Measurements from ENCODE around the gene ZSWIM5. TPM values are rescaled to one million over a fixed set of nuclear protein-coding genes. Genes with fewer than 3 reads are reported as not detected.

Gene ZSWIM5
- total and polyA plus RNA-seq, 9 of the 15 experiments (the other 6 are each of a cell fraction or from before 2014, with no cell fraction given): under 0.01 to 0.07 (median 0.03) TPM; not detected in 3

GRCh38 chr1:45037456-45037855, 168.9 kb downstream of the ZSWIM5 start:
- ChIA-PET CTCF (ENCODE audit: low intra/inter-chr PET ratio) (no interaction called here), POLR2A (interaction anchor here (0.9 kb wide), 1 partner anchor 262 kb away, joined by 3 read pairs; the partner anchor contains the start of gene RPS8)
- intact Hi-C loops (cut with micrococcal nuclease) (no loop called here), in situ Hi-C loops (cut with MboI) (no loop called here)
- Histone ChIP-seq H3K4me2 (ENCODE audit: insufficient read depth, low read length) (no peak overlapping the region), H3K9me1 (ENCODE audit: control insufficient read depth, insufficient read depth, low read length) (no peaks in the 10 kb centered on the region), H3K4me3 (no peak overlapping the region), H4K20me1 (replicated peaks; ENCODE audit: control insufficient read depth, insufficient read depth, low read length) (0 out of 2 replicates have a peak, but pooled peaks cover 4% of the 10 kb centered on the region), H3K9ac (ENCODE audit: insufficient read depth in 1 of 2, low read depth in 2 of 2, low read length in 2 of 2) (no peak overlapping the region), H2AFZ (ENCODE audit: low read depth, low read length) (no peak overlapping the region), H3K27ac (ENCODE audit: extremely low read depth, low read depth, low read length) (no peak overlapping the region), H3K9me3 (replicated peaks; ENCODE audit: control insufficient read depth, insufficient read depth, low read depth, low read length) (no peaks in the 10 kb centered on the region), H3K36me3 (ENCODE audit: control insufficient read depth, insufficient read depth, low read length) (no peaks in the 10 kb centered on the region), H3K79me2 (ENCODE audit: control insufficient read depth, insufficient read depth, low read length) (no peaks in the 10 kb centered on the region), H3K27me3 (ENCODE audit: control insufficient read depth in 2 of 2, insufficient read depth in 2 of 2, low read length in 2 of 2) (peaks cover 0 to 4% of the 10 kb centered on the region in 2 experiments; a peak in 1 of 5 replicates), H3K4me1 (replicated peaks in 1 of 2; ENCODE audit: control insufficient read depth in 2 of 2, insufficient read depth in 2 of 2, low read length in 2 of 2) (peaks cover 35 to 38% of the 10 kb centered on the region in 2 experiments)
- no TSS peak for BruUV-seq (replicated peaks)
- FAIRE-seq: peak; percentile 75
- peak; percentile 45 to 84 (median 61) for DNase-seq (ENCODE audit: extremely low read depth in 1 of 4, low spot score in 3 of 4)
- ATAC-seq: peak; percentile 72
- no peak for TF ChIP-seq POLR2AphosphoS5 (IDR thresholded peaks at IDR 0.05; ENCODE audit: control insufficient read depth, insufficient read depth, low read depth, low read length)
- no peak for TF ChIP-seq HNRNPH1 (optimal IDR thresholded peaks at IDR 0.05; ENCODE audit: low read depth, low read length)
- TF ChIP-seq ZSCAN32 (CRISPR knock-in tag; IDR thresholded peaks at IDR 0.05): no peak
- no peak for TF ChIP-seq COPS2 (conservative IDR thresholded peaks at IDR 0.05)
- TF ChIP-seq CREB3L1 (IDR thresholded peaks at IDR 0.05; ENCODE audit: borderline replicate concordance, low read depth): no peak
- no peak for TF ChIP-seq HSF4 (CRISPR knock-in tag; IDR thresholded peaks at IDR 0.05; ENCODE audit: borderline replicate concordance)
- TF ChIP-seq ZKSCAN8 (CRISPR knock-in tag; IDR thresholded peaks at IDR 0.05): no peak
- no peak for TF ChIP-seq MCM5 (IDR thresholded peaks at IDR 0.05; ENCODE audit: low read depth)
- TF ChIP-seq MYC (IDR thresholded peaks at IDR 0.05; ENCODE audit: low read depth, low read length): peak; percentile 49
- no peak for TF ChIP-seq MYC (CRISPR knock-in tag; IDR thresholded peaks at IDR 0.05; ENCODE audit: borderline replicate concordance, low read depth)
- TF ChIP-seq RNF2 (IDR thresholded peaks at IDR 0.05): 0 out of 2 replicates have a peak, but pooled peaks have one; percentile 18
- no peak for TF ChIP-seq TFE3 (CRISPR knock-in tag; IDR thresholded peaks at IDR 0.05)
- no peak for TF ChIP-seq DIDO1 (tag; IDR thresholded peaks at IDR 0.05; ENCODE audit: low read depth)
- TF ChIP-seq CBFA2T2 (conservative IDR thresholded peaks at IDR 0.05): peak; percentile 81
- peak; percentile 64; the same call in 1 of the 2 replicates for TF ChIP-seq MTA2 (IDR thresholded peaks at IDR 0.05; ENCODE audit: low read depth)
- no peak for TF ChIP-seq ZNF707 (CRISPR knock-in tag; conservative IDR thresholded peaks at IDR 0.05)
- no peak for TF ChIP-seq POLR2AphosphoS2 (IDR thresholded peaks at IDR 0.05; ENCODE audit: low read length)
- TF ChIP-seq ZNF699 (CRISPR knock-in tag; IDR thresholded peaks at IDR 0.05; ENCODE audit: insufficient replicate concordance): no peak
- peak; percentile 88 to 99 for TF ChIP-seq RCOR1 (IDR thresholded peaks at IDR 0.05; ENCODE audit: borderline replicate concordance in 1 of 2, low read depth in 2 of 2, low read length in 2 of 2)
- no peak for TF ChIP-seq NUFIP1 (IDR thresholded peaks at IDR 0.05; ENCODE audit: partially characterized antibody)
- no peak for TF ChIP-seq KAT7 (CRISPR knock-in tag; IDR thresholded peaks at IDR 0.05; ENCODE audit: borderline replicate concordance)
- TF ChIP-seq TAF9B (IDR thresholded peaks at IDR 0.05; ENCODE audit: partially characterized antibody): no peak
